Measurements from ENCODE around the gene MYH11. TPM values are rescaled to one million over a fixed set of nuclear protein-coding genes. Genes with fewer than 3 reads are reported as not detected.

Gene MYH11
- total and polyA plus RNA-seq, 2 of the 13 experiments (the other 11 are each of a cell fraction or from before 2014, with no cell fraction given) = not detected

- TF ChIP-seq PBX3 (CRISPR knock-in tag; IDR thresholded peaks at IDR 0.05; ENCODE audit: borderline replicate concordance) = no peak
- no peak for TF ChIP-seq FOXA1 (IDR thresholded peaks at IDR 0.05)
- TF ChIP-seq FOXA1 (CRISPR knock-in tag; IDR thresholded peaks at IDR 0.05) = peak; percentile 40; the same call in 1 of the 2 replicates
- TF ChIP-seq RAD21 (CRISPR knock-in tag; IDR thresholded peaks at IDR 0.05) = peak; percentile 48; the same call in 1 of the 2 replicates
- TF ChIP-seq IRF1 (CRISPR knock-in tag; IDR thresholded peaks at IDR 0.05; ENCODE audit: low read depth) = no peak
- TF ChIP-seq DNMT3B (CRISPR knock-in tag; conservative IDR thresholded peaks at IDR 0.05) = 0 out of 2 replicates have a peak, but pooled peaks have one; percentile 19
- TF ChIP-seq ZNF567 (CRISPR knock-in tag; IDR thresholded peaks at IDR 0.05; ENCODE audit: borderline replicate concordance) = no peak
- peak; percentile 51; the same call in 1 of the 2 replicates for TF ChIP-seq YEATS2 (CRISPR knock-in tag; IDR thresholded peaks at IDR 0.05; ENCODE audit: borderline replicate concordance)
- TF ChIP-seq ZNF772 (CRISPR knock-in tag; IDR thresholded peaks at IDR 0.05) = no peak
- TF ChIP-seq ZNF747 (CRISPR knock-in tag; IDR thresholded peaks at IDR 0.05; ENCODE audit: borderline replicate concordance) = no peak
- no peak for TF ChIP-seq FOXJ3 (CRISPR knock-in tag; IDR thresholded peaks at IDR 0.05; ENCODE audit: borderline replicate concordance)
- no peak for TF ChIP-seq ZNF432 (CRISPR knock-in tag; IDR thresholded peaks at IDR 0.05; ENCODE audit: borderline replicate concordance)
- 0 out of 2 replicates have a peak, but pooled peaks have one; percentile 13 for TF ChIP-seq NR2F6 (IDR thresholded peaks at IDR 0.05)
- TF ChIP-seq NR2F6 (CRISPR knock-in tag; IDR thresholded peaks at IDR 0.05) = no peak
- no peak for TF ChIP-seq ZFP82 (CRISPR knock-in tag; IDR thresholded peaks at IDR 0.05; ENCODE audit: borderline replicate concordance)
- TF ChIP-seq ZSCAN30 (CRISPR knock-in tag; IDR thresholded peaks at IDR 0.05) = no peak
- TF ChIP-seq MAF1 (CRISPR knock-in tag; IDR thresholded peaks at IDR 0.05; ENCODE audit: borderline replicate concordance) = no peak
- TF ChIP-seq ZNF773 (CRISPR knock-in tag; IDR thresholded peaks at IDR 0.05; ENCODE audit: borderline replicate concordance) = no peak
- TF ChIP-seq ZKSCAN5 (CRISPR knock-in tag; IDR thresholded peaks at IDR 0.05) = no peak
- no peak for TF ChIP-seq ZNF570 (CRISPR knock-in tag; IDR thresholded peaks at IDR 0.05; ENCODE audit: borderline replicate concordance)
- no peak for TF ChIP-seq ZFX (CRISPR knock-in tag; IDR thresholded peaks at IDR 0.05; ENCODE audit: low read depth)
- no peak for TF ChIP-seq RFXAP (CRISPR knock-in tag; IDR thresholded peaks at IDR 0.05; ENCODE audit: borderline replicate concordance)
- TF ChIP-seq ZNF274 (CRISPR knock-in tag; IDR thresholded peaks at IDR 0.05) = no peak
- TF ChIP-seq CBX5 (CRISPR knock-in tag; IDR thresholded peaks at IDR 0.05; ENCODE audit: borderline replicate concordance) = peak; percentile 68; the same call in 1 of the 2 replicates
- TF ChIP-seq TOE1 (CRISPR knock-in tag; IDR thresholded peaks at IDR 0.05) = no peak
- no peak for TF ChIP-seq ZNF12 (CRISPR knock-in tag; IDR thresholded peaks at IDR 0.05)
- TF ChIP-seq EHMT2 (IDR thresholded peaks at IDR 0.05; ENCODE audit: borderline replicate concordance, low read depth, low read length) = peak; percentile 42; the same call in 1 of the 2 replicates
- TF ChIP-seq SMAD1 (CRISPR knock-in tag; IDR thresholded peaks at IDR 0.05; ENCODE audit: borderline replicate concordance, low read depth) = no peak
- no peak for TF ChIP-seq ZNF292 (CRISPR knock-in tag; IDR thresholded peaks at IDR 0.05; ENCODE audit: borderline replicate concordance, low read depth)
Measured at GRCh38 chr16:15682105-15682570, 174.7 kb downstream of the MYH11 start (continued).

Data from HepG2 (cell line).